DND-41 (cell line): ENCODE results near the gene FMN2.

Experiments used
- ATAC-seq: fragments of 200-7000 bp; cut with Tn5 transposase; 3 replicates; pipeline ENCODE4 v1.9.1; 2021; ENCODE audit warnings: low read depth; ENCODE audit not compliant: insufficient read depth
- DNase-seq: peaks from one replicate; pipeline ENCODE4 v3.0.0-alpha.2; 2020
- H2AFZ ChIP-seq: 2 replicates; pipeline ENCODE4 v1.6.0; 2012; ENCODE audit warnings: low read depth, low read length
- H3K27ac ChIP-seq: 2 replicates; pipeline ENCODE4 v1.5.1; 2012; ENCODE audit warnings: low read length, inconsistent platforms
- H3K27me3 ChIP-seq: fragments of 200-600 bp; sonication (generic); 2 replicates; pipeline ENCODE4 v1.6.0; 2012; ENCODE audit warnings: low read length, mild to moderate bottlenecking, inconsistent platforms; ENCODE audit not compliant: insufficient read depth, poor library complexity
- H3K36me3 ChIP-seq: 2 replicates; pipeline ENCODE4 v1.5.1; 2012; ENCODE audit warnings: low read length, inconsistent platforms; ENCODE audit not compliant: insufficient read depth
- H3K4me1 ChIP-seq: 2 replicates; pipeline ENCODE4 v1.5.1; 2012; ENCODE audit warnings: mild to moderate bottlenecking, low read length; ENCODE audit not compliant: insufficient read depth
- H3K4me2 ChIP-seq: 2 replicates; pipeline ENCODE4 v1.6.0; 2012; ENCODE audit warnings: mild to moderate bottlenecking, moderate library complexity, low read length, inconsistent platforms; ENCODE audit not compliant: insufficient read depth
- H3K4me3 ChIP-seq, 2 experiments: fragments of 200-600 bp in 1 of 2; shearing (Covaris generic) in 1 of 2; 2 replicates each; pipeline ENCODE4 v1.5.1; 2012 to 2016; ENCODE audit warnings: inconsistent platforms in 2 of 2, low read length in 2 of 2, mild to moderate bottlenecking in 2 of 2, low read depth in 1 of 2, moderate library complexity in 1 of 2
- H3K79me2 ChIP-seq: 2 replicates; pipeline ENCODE4 v1.6.0; 2012; ENCODE audit warnings: low read length, inconsistent platforms; ENCODE audit not compliant: insufficient read depth
- H3K9ac ChIP-seq: 2 replicates; pipeline ENCODE4 v1.6.0; 2012; ENCODE audit warnings: low read depth, mild to moderate bottlenecking, inconsistent platforms, low read length, moderate library complexity
- H3K9me3 ChIP-seq: 2 replicates; pipeline ENCODE4 v1.5.1; 2012; ENCODE audit warnings: low read length, moderate library complexity, mild to moderate bottlenecking, inconsistent platforms; ENCODE audit not compliant: insufficient read depth, severe bottlenecking
- H4K20me1 ChIP-seq: 2 replicates; pipeline ENCODE4 v1.6.0; 2012; ENCODE audit warnings: low read length; ENCODE audit not compliant: insufficient read depth
- CTCF ChIP-seq: IDR thresholded peaks from 2 replicates; pipeline ENCODE4 v1.5.1; 2012; ENCODE audit warnings: borderline replicate concordance, low read length, moderate library complexity, mild to moderate bottlenecking; ENCODE audit not compliant: poor library complexity, severe bottlenecking; ENCODE audit errors: extremely low read depth
- EZH2 ChIP-seq: IDR thresholded peaks from 3 replicates; pipeline ENCODE4 v1.6.1; 2012; ENCODE audit warnings: borderline replicate concordance, low read depth, mild to moderate bottlenecking, moderate library complexity, low read length, inconsistent platforms; ENCODE audit not compliant: severe bottlenecking

Gene FMN2

GRCh38 chr1:240074908-240075307, 16.8 kb upstream of the FMN2 start:
- no peaks in the 10 kb centered on the region for H3K9me3 ChIP-seq
- no peak overlapping the region for H2AFZ ChIP-seq
- no peaks in the 10 kb centered on the region for H3K79me2 ChIP-seq
- no peaks in the 10 kb centered on the region for H4K20me1 ChIP-seq
- TF ChIP-seq CTCF (no peak), EZH2 (no peak)
- H3K27ac ChIP-seq: no peak overlapping the region
- ATAC-seq (no peak), DNase-seq (no peak)
- H3K4me2 ChIP-seq: no peak overlapping the region
- no peaks in the 10 kb centered on the region for H3K36me3 ChIP-seq
- no peak overlapping the region for H3K4me3 ChIP-seq
- no peaks in the 10 kb centered on the region for H3K27me3 ChIP-seq
- no peaks in the 10 kb centered on the region for H3K4me1 ChIP-seq
- no peak overlapping the region for H3K9ac ChIP-seq

- Histone ChIP-seq H3K4me3 (no peak overlapping the region), H4K20me1 (no peaks in the 10 kb centered on the region), H3K9me3 (no peaks in the 10 kb centered on the region), H3K4me1 (no peaks in the 10 kb centered on the region), H3K9ac (no peak overlapping the region), H3K79me2 (no peaks in the 10 kb centered on the region), H3K36me3 (no peaks in the 10 kb centered on the region), H3K27me3 (no peaks in the 10 kb centered on the region), H3K4me2 (no peak overlapping the region), H2AFZ (no peak overlapping the region), H3K27ac (no peak overlapping the region)
- no peak for ATAC-seq
- no peak for DNase-seq
- no peak for TF ChIP-seq EZH2
- no peak for TF ChIP-seq CTCF
These were observed 7.3 kb upstream of the FMN2 start for GRCh38 chr1:240084337-240084736.

- no peak for DNase-seq
- no peak overlapping the region for H3K4me3 ChIP-seq
- H3K4me1 ChIP-seq: no peaks in the 10 kb centered on the region
- ATAC-seq: no peak
- H3K9me3 ChIP-seq: no peaks in the 10 kb centered on the region
- TF ChIP-seq EZH2 (no peak), CTCF (no peak)
- no peak overlapping the region for H3K9ac ChIP-seq
- H3K36me3 ChIP-seq: no peaks in the 10 kb centered on the region
- no peaks in the 10 kb centered on the region for H3K79me2 ChIP-seq
- no peaks in the 10 kb centered on the region for H4K20me1 ChIP-seq
- no peaks in the 10 kb centered on the region for H3K27me3 ChIP-seq
- H2AFZ ChIP-seq: no peak overlapping the region
- H3K4me2 ChIP-seq: no peak overlapping the region
- no peak overlapping the region for H3K27ac ChIP-seq
These were observed 6.9 kb upstream of the FMN2 start for GRCh38 chr1:240084749-240085148.

- no peak for ATAC-seq
- TF ChIP-seq CTCF (no peak), EZH2 (no peak)
- H3K36me3 ChIP-seq: no peaks in the 10 kb centered on the region
- no peak overlapping the region for H3K9ac ChIP-seq
- no peak overlapping the region for H3K27ac ChIP-seq
- no peak overlapping the region for H3K4me3 ChIP-seq
- no peaks in the 10 kb centered on the region for H3K9me3 ChIP-seq
- no peak overlapping the region for H3K4me2 ChIP-seq
- DNase-seq: no peak
- no peaks in the 10 kb centered on the region for H3K27me3 ChIP-seq
- no peak overlapping the region for H2AFZ ChIP-seq
- no peaks in the 10 kb centered on the region for H3K79me2 ChIP-seq
- no peaks in the 10 kb centered on the region for H3K4me1 ChIP-seq
- H4K20me1 ChIP-seq: no peaks in the 10 kb centered on the region
These were observed 5.0 kb upstream of the FMN2 start for GRCh38 chr1:240086726-240087125.
